A549 treated with AZD2906 at 1 μM for 4 hours (cell line): ENCODE data around the gene SLC38A7. TPM values are rescaled to one million over a fixed set of nuclear protein-coding genes. Genes with fewer than 3 reads are reported as not detected.

Experiments used
- total RNA-seq: library from RNA; stranded (reverse); fragments of 200-300 nt; extraction: Qiagen RNA extraction; gene quantifications from 5 replicates; pipeline ENCODE4 v1.2.3, GENCODE V29; 2022

SLC38A7 gene
- 17.0 to 21.7 TPM (median 18.5 TPM) in 5 replicates for total RNA-seq

GRCh38 chr16:58684354-58685083, at the start of gene SLC38A7:
Gene SLC38A7 (minus strand): TSS chr16:58684770. CDS start chr16:58680126, 4,644 bp downstream.

GRCh38 chr16:58733671-58734458, 49.3 kb upstream of the SLC38A7 start, which contains the start of gene GOT2:
Gene GOT2 (minus strand): TSS chr16:58734316. CDS start chr16:58734228, 88 bp downstream.

GRCh38 chr16:58629733-58630640, 54.6 kb downstream of the SLC38A7 start, which contains the start of gene CNOT1:
Gene CNOT1 (minus strand): TSS chr16:58629826. CDS start chr16:58599337, 30,489 bp downstream.

Other genes with a start within 250 kb of the SLC38A7 start
- gene NDRG4, start 184.6 kb downstream of the SLC38A7 start, total RNA-seq = 26.7 to 28.7 TPM (median 27.7 TPM) in 5 replicates
- gene SETD6, start 169.3 kb downstream of the SLC38A7 start, total RNA-seq = 11.0 to 15.1 TPM (median 13.9 TPM) in 5 replicates
- gene CNOT1, start 54.9 kb downstream of the SLC38A7 start, total RNA-seq = 107 to 161 TPM (median 110 TPM) in 5 replicates
- 168 to 181 TPM (median 173 TPM) in 5 replicates for gene GOT2, start 49.5 kb upstream of the SLC38A7 start, total RNA-seq